Sigmoid colon (tissue), 7 donors: ENCODE data around the gene NDUFA5. TPM values are rescaled to one million over a fixed set of nuclear protein-coding genes. Genes with fewer than 3 reads are reported as not detected.

ENCODE experiments used
- DNase-seq: peaks from one replicate; pipeline ENCODE4 v3.0.0-alpha.2; 2019
- H3K27ac ChIP-seq, 4 donors: fragments of 200-600 bp; sonication (generic); one replicate each; pipeline ENCODE4 v1.5.1; 2016 to 2019; ENCODE audit warnings: mild to moderate bottlenecking in 1 of 4
- H3K27me3 ChIP-seq, 3 donors: fragments of 200-600 bp; sonication (generic); one replicate each; pipeline ENCODE4 v1.5.1; 2019; ENCODE audit warnings: mild to moderate bottlenecking in 1 of 3
- H3K36me3 ChIP-seq, 4 donors: fragments of 200-600 bp; sonication (generic); one replicate each; pipeline ENCODE4 v1.5.1; 2016 to 2019
- H3K4me1 ChIP-seq, 4 donors: fragments of 200-600 bp; sonication (generic); one replicate each; pipeline ENCODE4 v1.5.1; 2017 to 2019
- H3K4me3 ChIP-seq, 4 donors: fragments of 200-600 bp; sonication (generic); one replicate each; pipeline ENCODE4 v1.5.1; 2017 to 2019; ENCODE audit warnings: mild to moderate bottlenecking in 2 of 4, moderate library complexity in 1 of 4
- H3K9me3 ChIP-seq, 4 donors: fragments of 200-600 bp in 3 of 4; sonication (generic) in 3 of 4; one replicate each; pipeline versions ENCODE4 v1.5.1 to v1.6.1; 2013 to 2019
- CTCF ChIP-seq, 4 experiments: fragments of 450-650 bp in 3 of 4; fragments of 200-600 bp in 1 of 4; IDR thresholded peaks; one replicate each; pipeline ENCODE4 v1.5.1; 2016 to 2019; ENCODE audit warnings: antibody characterized with exemption in 4 of 4, mild to moderate bottlenecking in 3 of 4, moderate library complexity in 2 of 4
- EP300 ChIP-seq, 4 donors: sonication (generic); formaldehyde crosslinking; IDR thresholded peaks; one replicate each; pipeline ENCODE4 v1.6.1; 2017; ENCODE audit warnings: antibody characterized with exemption in 4 of 4
- POLR2A ChIP-seq, 2 donors: fragments of 450-650 bp; IDR thresholded peaks; one replicate each; pipeline ENCODE4 v1.6.1; 2016; ENCODE audit warnings: antibody characterized with exemption in 2 of 2, mild to moderate bottlenecking in 2 of 2, moderate library complexity in 2 of 2
- POLR2AphosphoS5 ChIP-seq, 4 donors: sonication (generic); formaldehyde crosslinking; IDR thresholded peaks; one replicate each; pipeline ENCODE4 v1.6.1; 2017; ENCODE audit warnings: antibody characterized with exemption in 4 of 4
- WGBS, 2 donors: extraction: QIAGEN DNeasy Blood & Tissue Kit; methylation state at CpG; one replicate each; pipeline ENCODE4 v1.1.7; 2013; 5-methylcytosine and 5-hydroxymethylcytosine counted together
- intact Hi-C: fragments of 100-400 bp; cut with DNase I; formaldehyde crosslinking; loops from one replicate; pipeline ENCODE4 v1.15.1; 2023
- polyA plus RNA-seq, 3 donors: library from polyadenylated mRNA; stranded (reverse); fragments of 200-250 nt; gene quantifications; one replicate each; pipeline ENCODE4 v1.2.3, GENCODE V29; 2013
- total RNA-seq, 4 donors: library from RNA; depleted of rRNA; stranded (reverse); fragments of >200 nt; gene quantifications; one replicate each; pipeline ENCODE4 v1.1.0, GENCODE V29; 2016
- donor health status: healthy with polysubstance abuse.
- donor health status: Bipolar disorder and iron deficiency.
- donor health status: healthy.

Gene NDUFA5
- total and polyA plus RNA-seq, 7 donors, result 55.6 to 211 (median 97.4) TPM

DNA sequence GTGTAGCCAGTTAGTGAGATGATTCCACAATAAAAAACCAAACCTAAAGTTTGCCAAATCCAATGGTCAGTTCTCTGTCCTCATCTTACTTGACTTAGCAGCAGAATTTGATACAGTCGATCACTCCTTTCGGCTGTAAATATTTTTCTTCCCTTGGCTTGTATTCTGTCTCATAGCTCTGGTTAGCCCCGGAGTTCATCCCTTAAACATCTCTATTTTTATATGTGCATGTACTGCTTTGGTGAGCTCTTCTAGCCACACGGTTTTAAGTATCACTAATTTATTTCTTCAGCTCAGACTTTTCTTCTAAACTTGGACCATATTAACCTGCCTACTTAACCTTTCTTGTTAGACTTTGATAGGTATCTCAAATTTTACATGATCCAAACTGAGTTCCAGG is 26.2 kb upstream of the NDUFA5 start:
- 88% methylated on average over 4 of the region's 4 CpGs for WGBS, 2 donors
- no peak for TF ChIP-seq CTCF (IDR thresholded peaks at IDR 0.05)
- no peak for TF ChIP-seq EP300 (IDR thresholded peaks at IDR 0.05)
- DNase-seq, result no peak
- intact Hi-C loops, result loop anchor here (5.0 kb wide), 1 partner anchor 283 kb away; no protein-coding TSS in a partner anchor
- no peaks in the 10 kb centered on the region for H3K27me3 ChIP-seq
- no peaks in the 10 kb centered on the region for H3K4me1 ChIP-seq
- H3K4me3 ChIP-seq, result no peak overlapping the region
- no peak overlapping the region for H3K27ac ChIP-seq
- H3K36me3 ChIP-seq, result no peaks in the 10 kb centered on the region
- no peaks in the 10 kb centered on the region for H3K9me3 ChIP-seq

GRCh38 chr7:123581162-123581459 is 23.5 kb upstream of the NDUFA5 start:
- H3K4me1 ChIP-seq, result no peaks in the 10 kb centered on the region
- WGBS, 2 donors, result 7 to 33% methylated on average over 2 of the region's 2 CpGs
- H3K27ac ChIP-seq, result no peak overlapping the region
- TF ChIP-seq EP300 (IDR thresholded peaks at IDR 0.05), result no peak
- TF ChIP-seq POLR2AphosphoS5 (IDR thresholded peaks at IDR 0.05), result no peak
- no peak for TF ChIP-seq POLR2A (IDR thresholded peaks at IDR 0.05)
- no peak for TF ChIP-seq CTCF (IDR thresholded peaks at IDR 0.05)
- DNase-seq, result no peak
- no peaks in the 10 kb centered on the region for H3K27me3 ChIP-seq
- no peak overlapping the region for H3K4me3 ChIP-seq
- no peaks in the 10 kb centered on the region for H3K36me3 ChIP-seq
- intact Hi-C loops, result loop anchor here (5.0 kb wide), 1 partner anchor 286 kb away; no protein-coding TSS in a partner anchor
- H3K9me3 ChIP-seq, result no peaks in the 10 kb centered on the region

GRCh38 chr7:123580406-123581161 is 23.0 kb upstream of the NDUFA5 start:
- intact Hi-C loops, result loop anchor here (5.0 kb wide), 1 partner anchor 287 kb away; no protein-coding TSS in a partner anchor
- H3K27me3 ChIP-seq, result no peaks in the 10 kb centered on the region
- H3K27ac ChIP-seq, result no peak overlapping the region
- no peak overlapping the region for H3K4me3 ChIP-seq
- no peaks in the 10 kb centered on the region for H3K36me3 ChIP-seq
- no peak for DNase-seq
- no peaks in the 10 kb centered on the region for H3K9me3 ChIP-seq
- no peaks in the 10 kb centered on the region for H3K4me1 ChIP-seq
- 26 to 34% methylated on average over 8 of the region's 8 CpGs for WGBS, 2 donors
- no peak for TF ChIP-seq EP300 (IDR thresholded peaks at IDR 0.05)
- TF ChIP-seq CTCF (IDR thresholded peaks at IDR 0.05), result peak in 2 of 4 experiments; percentile 38 to 41
- no peak for TF ChIP-seq POLR2AphosphoS5 (IDR thresholded peaks at IDR 0.05)
- TF ChIP-seq POLR2A (IDR thresholded peaks at IDR 0.05), result no peak

DNA sequence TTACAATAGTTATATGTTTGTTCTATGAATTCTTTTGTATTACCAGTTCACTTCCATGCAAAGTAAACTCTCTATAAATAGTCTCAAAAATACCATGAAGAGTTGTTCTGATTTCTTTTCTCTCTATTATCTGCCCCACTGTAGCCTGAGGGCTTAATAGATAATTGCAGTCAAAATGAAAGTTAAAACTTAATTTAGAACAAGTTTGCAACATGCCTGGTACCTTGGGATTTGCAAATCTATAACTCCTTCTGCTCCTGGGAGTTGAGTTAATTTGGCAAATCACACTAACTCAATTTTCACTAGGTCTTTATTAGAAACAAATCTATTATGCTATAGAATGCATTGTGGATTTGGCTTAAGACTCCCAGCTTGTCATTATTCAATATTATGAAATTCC is 21.8 kb upstream of the NDUFA5 start:
- DNase-seq, result no peak
- no peak overlapping the region for H3K4me3 ChIP-seq
- intact Hi-C loops, result no loop called here

More for the DNA sequence above, 21.8 kb upstream of the NDUFA5 start:
- Histone ChIP-seq H3K9me3 (no peaks in the 10 kb centered on the region), H3K36me3 (no peaks in the 10 kb centered on the region), H3K27ac (no peak overlapping the region), H3K4me1 (no peaks in the 10 kb centered on the region), H3K27me3 (no peaks in the 10 kb centered on the region)
- TF ChIP-seq EP300 (IDR thresholded peaks at IDR 0.05), result no peak
- no peak for TF ChIP-seq POLR2AphosphoS5 (IDR thresholded peaks at IDR 0.05)
- TF ChIP-seq CTCF (IDR thresholded peaks at IDR 0.05), result no peak
- no peak for TF ChIP-seq POLR2A (IDR thresholded peaks at IDR 0.05)
